HUES48 (cell line): Measurements from ENCODE around the gene CORO1A.
A peak's percentile ranks its signal among the peaks of the same experiment; 100 is the strongest.

Experiments
- H3K27ac ChIP-seq: one replicate; pipeline ENCODE4 v1.7.0; 2013; ENCODE audit warnings: low read depth, low read length, inconsistent platforms
- H3K27me3 ChIP-seq: 2 replicates; pipeline ENCODE4 v1.6.1; 2013; ENCODE audit warnings: mild to moderate bottlenecking, low read length; ENCODE audit not compliant: control insufficient read depth, insufficient read depth
- H3K36me3 ChIP-seq: 2 replicates; pipeline ENCODE4 v1.6.1; 2013; ENCODE audit warnings: low read length; ENCODE audit not compliant: control insufficient read depth, insufficient read depth
- H3K4me1 ChIP-seq: 2 replicates; pipeline ENCODE4 v1.6.1; 2013; ENCODE audit warnings: mild to moderate bottlenecking, low read length; ENCODE audit not compliant: control insufficient read depth, insufficient read depth
- H3K4me3 ChIP-seq: 2 replicates; pipeline ENCODE4 v1.5.1; 2013; ENCODE audit warnings: mild to moderate bottlenecking, low read depth, low read length
- H3K9ac ChIP-seq: 2 replicates; pipeline ENCODE4 v1.6.1; 2013; ENCODE audit warnings: mild to moderate bottlenecking, low read depth, low read length, moderate library complexity
- H3K9me3 ChIP-seq: 2 replicates; pipeline ENCODE4 v1.6.1; 2013; ENCODE audit warnings: low read length; ENCODE audit not compliant: control insufficient read depth, insufficient read depth

Gene CORO1A

GRCh38 chr16:30183233-30184095 lies at the start of gene CORO1A:
TSS of gene CORO1A (plus strand) at chr16:30183602. CDS start at chr16:30185210, 1,608 bp downstream.
- Histone ChIP-seq H3K27ac (no peak within 1 kb of the TSS), H3K9me3 (no peaks in the 10 kb centered on the region), H3K27me3 (peaks cover 11% of the 10 kb centered on the region), H3K9ac (no peak within 1 kb of the TSS), H3K4me1 (no peaks in the 10 kb centered on the region), H3K36me3 (no peaks in the 10 kb centered on the region), H3K4me3 (peak within 1 kb of the TSS; percentile 69)

GRCh38 chr16:30136971-30137605 lies 46.3 kb upstream of the CORO1A start:
- Histone ChIP-seq H3K4me3 (no peak overlapping the region), H3K4me1 (no peaks in the 10 kb centered on the region), H3K36me3 (no peaks in the 10 kb centered on the region), H3K9ac (no peak overlapping the region), H3K27ac (no peak overlapping the region), H3K27me3 (no peaks in the 10 kb centered on the region), H3K9me3 (no peaks in the 10 kb centered on the region)

GRCh38 chr16:30137897-30138296 lies 45.5 kb upstream of the CORO1A start:
- Histone ChIP-seq H3K4me1 (no peaks in the 10 kb centered on the region), H3K9ac (no peak overlapping the region), H3K4me3 (no peak overlapping the region), H3K9me3 (no peaks in the 10 kb centered on the region), H3K27me3 (no peaks in the 10 kb centered on the region), H3K36me3 (no peaks in the 10 kb centered on the region), H3K27ac (no peak overlapping the region)

DNA sequence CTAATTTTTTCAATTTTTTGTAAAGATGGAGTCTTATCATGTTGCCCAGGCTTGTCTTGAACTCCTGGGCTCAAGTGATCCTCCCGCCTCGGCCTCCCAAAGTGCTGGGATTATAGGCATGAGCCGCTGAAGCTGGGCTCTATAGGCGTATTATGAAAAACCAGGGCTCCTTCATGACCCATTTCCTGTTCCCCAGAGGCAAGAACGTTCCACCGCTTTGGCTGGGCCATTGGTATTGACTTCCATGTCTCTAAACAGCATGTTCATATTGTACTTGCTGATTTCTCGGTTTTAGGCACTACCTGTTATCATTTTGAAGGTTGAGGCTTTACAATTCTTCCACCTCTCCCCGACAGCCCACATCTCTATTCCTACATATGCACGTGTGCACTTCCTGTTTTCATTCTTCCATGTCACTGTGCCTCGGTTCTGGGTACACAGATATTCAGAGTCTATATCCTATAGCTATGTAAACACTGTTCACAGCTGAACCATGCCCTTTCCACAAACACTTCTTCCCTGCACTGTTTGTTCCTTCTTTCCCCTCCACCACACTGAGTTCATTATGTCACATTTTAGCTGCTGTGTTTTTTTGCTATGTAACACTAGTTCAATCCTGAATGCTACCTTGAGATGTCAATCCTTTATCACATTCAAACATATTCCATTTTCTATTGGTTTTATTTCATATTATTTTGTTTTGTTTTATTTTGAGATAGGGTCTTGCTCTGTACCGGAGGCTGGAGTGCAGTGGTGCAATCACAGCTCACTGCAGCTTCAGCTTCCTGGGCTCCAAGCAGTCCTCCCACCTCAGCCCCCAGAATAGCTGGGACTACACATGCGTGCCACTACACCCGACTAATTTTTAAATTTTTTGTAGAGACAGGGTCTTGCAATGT lies 43.6 kb upstream of the CORO1A start:
- no peaks in the 10 kb centered on the region for H3K27me3 ChIP-seq
- no peaks in the 10 kb centered on the region for H3K9me3 ChIP-seq
- no peak overlapping the region for H3K9ac ChIP-seq
- H3K27ac ChIP-seq: no peak overlapping the region
- no peak overlapping the region for H3K4me3 ChIP-seq
- no peaks in the 10 kb centered on the region for H3K36me3 ChIP-seq
- no peaks in the 10 kb centered on the region for H3K4me1 ChIP-seq

- Histone ChIP-seq H3K4me1 (no peaks in the 10 kb centered on the region), H3K9ac (no peak overlapping the region), H3K9me3 (no peaks in the 10 kb centered on the region), H3K4me3 (no peak overlapping the region), H3K27ac (no peak overlapping the region), H3K27me3 (no peaks in the 10 kb centered on the region), H3K36me3 (no peaks in the 10 kb centered on the region)
Measured at GRCh38 chr16:30141750-30142149, 41.7 kb upstream of the CORO1A start.

GRCh38 chr16:30142672-30143346 lies 40.6 kb upstream of the CORO1A start:
- Histone ChIP-seq H3K36me3 (no peaks in the 10 kb centered on the region), H3K9ac (no peak overlapping the region)

GRCh38 chr16:30143347-30143702 lies 40.1 kb upstream of the CORO1A start:
- H3K4me3 ChIP-seq: no peak overlapping the region
- H3K27me3 ChIP-seq: no peaks in the 10 kb centered on the region
- no peaks in the 10 kb centered on the region for H3K4me1 ChIP-seq
- H3K36me3 ChIP-seq: no peaks in the 10 kb centered on the region
- no peak overlapping the region for H3K27ac ChIP-seq
- no peaks in the 10 kb centered on the region for H3K9me3 ChIP-seq
- H3K9ac ChIP-seq: no peak overlapping the region

More at GRCh38 chr16:30142672-30143346, 40.6 kb upstream of the CORO1A start:
- H3K9me3 ChIP-seq: no peaks in the 10 kb centered on the region
- no peaks in the 10 kb centered on the region for H3K27me3 ChIP-seq
- H3K27ac ChIP-seq: no peak overlapping the region
- H3K4me1 ChIP-seq: no peaks in the 10 kb centered on the region
- H3K4me3 ChIP-seq: no peak overlapping the region

GRCh38 chr16:30144017-30144416 lies 39.4 kb upstream of the CORO1A start:
- Histone ChIP-seq H3K36me3 (no peaks in the 10 kb centered on the region), H3K27me3 (no peaks in the 10 kb centered on the region), H3K9ac (no peak overlapping the region)

GRCh38 chr16:30144917-30145316 lies 38.5 kb upstream of the CORO1A start:
- Histone ChIP-seq H3K4me1 (no peaks in the 10 kb centered on the region), H3K27me3 (no peaks in the 10 kb centered on the region), H3K9me3 (0 out of 2 replicates have a peak, but pooled peaks cover 5% of the 10 kb centered on the region), H3K4me3 (no peak overlapping the region), H3K27ac (no peak overlapping the region), H3K9ac (no peak overlapping the region), H3K36me3 (no peaks in the 10 kb centered on the region)

More at GRCh38 chr16:30144017-30144416, 39.4 kb upstream of the CORO1A start:
- Histone ChIP-seq H3K4me3 (no peak overlapping the region), H3K9me3 (no peaks in the 10 kb centered on the region), H3K27ac (no peak overlapping the region), H3K4me1 (no peaks in the 10 kb centered on the region)

DNA sequence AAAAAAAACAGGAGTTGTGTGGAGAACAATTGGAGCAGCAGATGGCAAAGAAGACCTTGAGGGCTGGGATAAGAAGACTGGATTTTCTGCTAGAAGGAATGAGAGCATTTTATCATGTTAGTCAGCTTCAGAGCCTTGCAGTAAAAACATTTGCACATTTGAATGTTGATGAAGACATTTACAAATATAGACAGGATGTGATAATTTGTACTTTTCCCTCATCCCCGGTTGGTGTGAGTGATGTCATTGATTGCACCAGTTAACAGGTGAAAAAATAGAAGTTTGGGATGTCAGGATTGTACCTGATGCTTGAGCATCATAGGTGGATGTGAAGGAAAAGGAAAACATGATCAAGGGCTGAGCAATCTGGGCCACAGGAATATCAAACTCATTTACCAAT lies 37.7 kb upstream of the CORO1A start:
- Histone ChIP-seq H3K36me3 (no peaks in the 10 kb centered on the region), H3K9ac (no peak overlapping the region), H3K4me3 (no peak overlapping the region), H3K4me1 (no peaks in the 10 kb centered on the region), H3K9me3 (0 out of 2 replicates have a peak, but pooled peaks cover 5% of the 10 kb centered on the region), H3K27ac (no peak overlapping the region), H3K27me3 (no peaks in the 10 kb centered on the region)
